HL-60 (cell line): ENCODE results near the gene TMEM135.

Experiments used
- DNase-seq, 2 experiments: peaks; one replicate each; pipeline ENCODE4 v3.0.0-alpha.2; 2010 to 2020; ENCODE audit warnings: low read depth in 1 of 2, low spot score in 1 of 2
- H3K27ac ChIP-seq: fragments of 250-450 bp; sonication (Bioruptor Pico); replicated peaks from 2 replicates; pipeline ENCODE4 v1.5.1; 2020; ENCODE audit warnings: mild to moderate bottlenecking, moderate library complexity
- H3K27me3 ChIP-seq: fragments of 250-450 bp; sonication (Bioruptor Pico); 2 replicates; pipeline ENCODE4 v1.5.1; 2021; ENCODE audit warnings: mild to moderate bottlenecking, moderate library complexity; ENCODE audit not compliant: insufficient read depth, poor library complexity, severe bottlenecking
- H3K4me3 ChIP-seq: replicated peaks from 2 replicates; pipeline ENCODE4 v1.5.1; 2011; ENCODE audit warnings: mild to moderate bottlenecking, control low read depth, low read length; ENCODE audit not compliant: insufficient read depth
- CTCF ChIP-seq: IDR thresholded peaks from one replicate; pipeline ENCODE4 v1.5.1; 2011; ENCODE audit warnings: low read length, control low read depth, inconsistent platforms; ENCODE audit not compliant: insufficient read depth
- GABPA ChIP-seq: IDR thresholded peaks from 2 replicates; pipeline ENCODE4 v1.6.1; 2012; ENCODE audit warnings: low read depth
- POLR2AphosphoS5 ChIP-seq: IDR thresholded peaks from 2 replicates; pipeline ENCODE4 v1.6.1; 2012; ENCODE audit warnings: low read depth
- SPI1 ChIP-seq: IDR thresholded peaks from 2 replicates; pipeline ENCODE4 v1.6.1; 2012; ENCODE audit warnings: low read depth, mild to moderate bottlenecking, borderline replicate concordance
- TF ChIP-seq, protein P1 (sequence below): IDR thresholded peaks from 2 replicates; pipeline ENCODE4 v1.6.1; 2012; ENCODE audit warnings: low read depth; ENCODE audit not compliant: insufficient replicate concordance

Gene TMEM135

GRCh38 chr11:87076874-87077429 lies 39.2 kb downstream of the TMEM135 start:
- Histone ChIP-seq H3K27me3 (no peaks in the 10 kb centered on the region), H3K27ac (no peak overlapping the region), H3K4me3 (no peak overlapping the region)
- TF ChIP-seq SPI1 (no peak), CTCF (no peak), GABPA (no peak), POLR2AphosphoS5 (no peak)
- TF ChIP-seq, protein P1, sequence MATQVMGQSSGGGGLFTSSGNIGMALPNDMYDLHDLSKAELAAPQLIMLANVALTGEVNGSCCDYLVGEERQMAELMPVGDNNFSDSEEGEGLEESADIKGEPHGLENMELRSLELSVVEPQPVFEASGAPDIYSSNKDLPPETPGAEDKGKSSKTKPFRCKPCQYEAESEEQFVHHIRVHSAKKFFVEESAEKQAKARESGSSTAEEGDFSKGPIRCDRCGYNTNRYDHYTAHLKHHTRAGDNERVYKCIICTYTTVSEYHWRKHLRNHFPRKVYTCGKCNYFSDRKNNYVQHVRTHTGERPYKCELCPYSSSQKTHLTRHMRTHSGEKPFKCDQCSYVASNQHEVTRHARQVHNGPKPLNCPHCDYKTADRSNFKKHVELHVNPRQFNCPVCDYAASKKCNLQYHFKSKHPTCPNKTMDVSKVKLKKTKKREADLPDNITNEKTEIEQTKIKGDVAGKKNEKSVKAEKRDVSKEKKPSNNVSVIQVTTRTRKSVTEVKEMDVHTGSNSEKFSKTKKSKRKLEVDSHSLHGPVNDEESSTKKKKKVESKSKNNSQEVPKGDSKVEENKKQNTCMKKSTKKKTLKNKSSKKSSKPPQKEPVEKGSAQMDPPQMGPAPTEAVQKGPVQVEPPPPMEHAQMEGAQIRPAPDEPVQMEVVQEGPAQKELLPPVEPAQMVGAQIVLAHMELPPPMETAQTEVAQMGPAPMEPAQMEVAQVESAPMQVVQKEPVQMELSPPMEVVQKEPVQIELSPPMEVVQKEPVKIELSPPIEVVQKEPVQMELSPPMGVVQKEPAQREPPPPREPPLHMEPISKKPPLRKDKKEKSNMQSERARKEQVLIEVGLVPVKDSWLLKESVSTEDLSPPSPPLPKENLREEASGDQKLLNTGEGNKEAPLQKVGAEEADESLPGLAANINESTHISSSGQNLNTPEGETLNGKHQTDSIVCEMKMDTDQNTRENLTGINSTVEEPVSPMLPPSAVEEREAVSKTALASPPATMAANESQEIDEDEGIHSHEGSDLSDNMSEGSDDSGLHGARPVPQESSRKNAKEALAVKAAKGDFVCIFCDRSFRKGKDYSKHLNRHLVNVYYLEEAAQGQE: no peak
- no peak for DNase-seq

DNA sequence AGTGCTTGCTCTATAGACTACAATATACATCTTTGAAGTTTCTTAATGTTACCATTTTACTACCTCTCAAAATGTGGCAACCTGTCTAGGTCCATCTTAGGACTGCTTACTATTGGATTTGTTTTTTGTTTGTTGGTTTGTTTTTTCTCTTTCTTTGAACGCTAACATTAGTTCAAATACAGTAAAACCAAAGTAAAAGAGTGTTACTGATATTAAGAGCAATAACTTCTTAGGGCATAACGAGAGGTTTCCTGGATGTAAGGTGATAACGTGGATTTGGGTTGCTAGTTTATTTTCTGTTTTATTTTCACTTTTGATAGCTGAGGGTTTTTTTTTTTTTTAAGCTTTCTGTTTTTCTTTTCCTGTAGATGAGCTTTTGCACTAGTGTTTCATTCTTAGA lies 43.6 kb downstream of the TMEM135 start:
- TF ChIP-seq CTCF: no peak
- no peak for TF ChIP-seq SPI1
- TF ChIP-seq POLR2AphosphoS5: no peak
- no peak for TF ChIP-seq GABPA
- TF ChIP-seq, protein P1: no peak
- no peak overlapping the region for H3K4me3 ChIP-seq
- H3K27ac ChIP-seq: no peak overlapping the region
- no peaks in the 10 kb centered on the region for H3K27me3 ChIP-seq
- DNase-seq: no peak

DNA sequence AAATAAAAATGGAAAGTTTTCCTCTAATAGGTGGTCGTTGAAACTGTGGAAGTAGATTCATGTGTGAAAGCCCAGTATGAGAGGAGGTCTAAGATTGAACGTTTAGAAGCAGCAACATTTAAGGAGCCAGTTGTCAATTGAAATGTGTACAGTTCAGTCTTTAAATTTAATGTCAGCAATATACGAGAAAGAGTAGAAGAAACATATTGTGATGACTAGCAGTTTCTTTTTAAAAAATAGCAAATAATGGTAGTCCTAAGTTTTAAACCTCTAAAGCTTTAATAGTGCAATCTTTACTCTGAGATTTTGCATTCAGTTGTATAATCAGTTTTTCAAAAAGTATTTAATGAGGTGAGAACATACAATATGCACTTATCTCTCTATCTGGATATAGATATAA lies 44.9 kb downstream of the TMEM135 start:
- TF ChIP-seq CTCF: no peak
- no peak for TF ChIP-seq SPI1
- no peak for TF ChIP-seq POLR2AphosphoS5
- TF ChIP-seq, protein P1: no peak
- TF ChIP-seq GABPA: no peak
- no peak overlapping the region for H3K4me3 ChIP-seq
- no peak for DNase-seq
- H3K27ac ChIP-seq: no peak overlapping the region
- H3K27me3 ChIP-seq: no peaks in the 10 kb centered on the region
